Stimulated activated CD4-positive, alpha-beta T cell treated with anti-CD3 and anti-CD28 coated beads, Interleukin-12 subunit alpha, Interleukin-12 subunit beta, amount 100 ng/mL, for 4 hours (primary cell): Measurements from ENCODE around the gene COX8A.
A peak's percentile ranks its signal among the peaks of the same experiment; 100 is the strongest.
"Not testable (repeated sequence)": the region's sequence is repeated elsewhere in the genome, so short reads cannot be mapped to it uniquely, and the experiment has no call there.

ENCODE experiments used
- DNase-seq: peaks from one replicate; pipeline ENCODE4 v3.0.0-alpha.2; 2020

COX8A gene

GRCh38 chr11:63970902-63971301 lies 3.5 kb upstream of the COX8A start:
- no peak for DNase-seq

DNA sequence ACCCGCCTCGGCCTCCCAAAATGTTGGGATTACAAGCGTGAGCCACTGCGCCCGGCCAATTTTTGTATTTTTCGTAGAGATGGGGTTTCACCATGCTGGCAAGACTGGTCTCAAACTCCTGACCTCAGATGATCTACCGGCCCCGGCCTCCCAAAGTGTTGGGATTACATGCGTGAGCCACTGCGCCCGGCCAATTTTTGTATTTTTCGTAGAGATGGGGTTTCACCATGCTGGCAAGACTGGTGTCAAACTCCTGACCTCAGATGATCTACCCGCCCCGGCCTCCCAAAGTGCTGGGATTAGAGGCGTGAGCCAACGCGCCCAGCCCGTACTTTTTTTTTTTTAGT lies 535 bp upstream of the COX8A start:
- DNase-seq: not testable (repeated sequence)

DNA sequence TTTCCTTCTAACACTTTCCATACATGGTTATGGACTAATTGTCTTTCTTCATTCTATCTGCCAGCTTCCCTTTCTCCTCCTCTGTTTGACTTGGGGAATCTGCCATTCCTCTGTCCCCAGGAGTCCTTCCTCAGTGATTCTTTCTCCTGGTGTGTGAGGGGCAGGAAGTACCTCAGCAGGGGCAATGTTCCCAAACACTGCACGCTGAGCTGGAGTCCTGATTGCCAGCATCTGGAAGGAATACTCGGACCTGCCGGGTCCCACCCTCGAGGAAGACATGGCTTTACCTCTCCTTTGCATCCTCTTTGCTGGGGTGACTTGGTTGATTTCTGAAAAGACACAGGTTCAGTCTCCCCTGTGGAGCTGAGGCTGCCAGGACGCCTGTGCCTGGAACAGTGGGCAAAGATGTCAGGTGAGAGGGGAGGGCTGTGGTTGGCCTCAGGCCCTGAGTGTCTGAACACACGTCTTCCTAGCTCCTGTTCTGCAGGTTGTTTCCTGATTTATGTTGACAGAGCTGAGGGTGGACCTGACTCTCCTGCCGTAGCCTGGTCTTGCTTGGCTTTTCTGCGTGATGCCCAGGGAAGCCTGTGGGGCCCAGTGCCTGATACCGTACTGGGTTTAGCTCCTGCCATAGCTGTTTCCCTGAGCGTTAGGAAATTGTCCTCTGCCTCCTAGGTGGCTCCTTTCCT lies 4.3 kb downstream of the COX8A start:
- DNase-seq: no peak

GRCh38 chr11:63979426-63979825 lies 5.0 kb downstream of the COX8A start:
- no peak for DNase-seq

GRCh38 chr11:63985812-63986155 lies 11.4 kb downstream of the COX8A start:
- peak; percentile 64 for DNase-seq

- peak; percentile 84 for DNase-seq
Observed at GRCh38 chr11:63986156-63986931, 11.9 kb downstream of the COX8A start, which contains the start of gene OTUB1. OTUB1 (plus strand) TSS chr11:63986438; CDS start chr11:63986457, 19 bp downstream.

DNA sequence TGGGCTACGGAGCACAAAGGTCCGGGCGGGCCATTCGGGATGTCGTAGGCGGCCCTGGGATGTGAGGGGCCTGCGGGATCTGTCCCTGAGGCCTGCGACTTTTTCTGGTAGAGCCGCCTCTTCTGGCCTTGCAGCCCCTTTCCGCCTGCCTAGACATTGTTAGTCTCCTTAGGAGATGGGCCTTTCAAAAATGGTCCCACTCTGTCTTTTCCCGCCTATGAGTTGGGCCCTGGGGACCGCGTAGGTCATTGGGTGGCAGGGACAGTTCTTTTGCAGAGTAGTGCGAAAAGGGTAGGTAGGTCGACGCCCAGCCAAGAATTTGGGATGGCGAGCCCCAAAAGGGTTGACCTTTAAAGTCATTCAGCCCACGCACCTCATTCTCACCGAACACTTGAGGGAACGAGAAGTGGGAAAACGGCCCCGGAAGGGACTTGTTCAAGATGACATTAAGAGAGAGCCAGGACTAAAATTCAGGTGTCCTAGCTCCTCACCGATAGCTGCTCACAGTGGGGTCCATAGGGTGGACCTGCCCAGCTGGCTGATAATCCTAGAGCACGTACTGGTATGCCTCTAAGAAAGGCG lies 12.6 kb downstream of the COX8A start:
- no peak for DNase-seq

DNA sequence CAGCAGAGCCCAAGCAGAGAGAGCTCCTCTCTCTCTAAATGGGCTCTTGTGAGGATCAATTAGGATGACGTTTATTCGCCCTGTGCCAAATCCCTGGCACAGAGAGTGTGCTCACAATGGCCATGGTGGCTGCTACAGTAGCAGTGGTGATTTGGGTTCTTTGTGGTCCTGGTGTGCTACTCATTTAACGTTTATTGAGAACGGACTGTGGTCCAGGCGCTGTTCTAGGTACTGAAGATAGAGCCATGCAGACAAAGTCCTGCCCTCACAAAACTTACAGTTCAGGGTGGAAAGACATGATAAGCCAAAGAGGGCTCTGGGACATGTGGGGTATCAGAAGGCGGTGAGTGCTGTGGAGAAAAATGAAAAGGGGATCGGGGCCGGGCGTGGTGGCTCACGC lies 17.1 kb downstream of the COX8A start:
- DNase-seq: no peak

- no peak for DNase-seq
Observed at GRCh38 chr11:63993100-63993499, 18.7 kb downstream of the COX8A start.

GRCh38 chr11:63993993-63994392 lies 19.6 kb downstream of the COX8A start:
- no peak for DNase-seq

- DNase-seq: no peak
Observed at GRCh38 chr11:63996512-63996911, 22.1 kb downstream of the COX8A start.

GRCh38 chr11:63997104-63997700 lies 22.8 kb downstream of the COX8A start:
- DNase-seq: no peak

DNA sequence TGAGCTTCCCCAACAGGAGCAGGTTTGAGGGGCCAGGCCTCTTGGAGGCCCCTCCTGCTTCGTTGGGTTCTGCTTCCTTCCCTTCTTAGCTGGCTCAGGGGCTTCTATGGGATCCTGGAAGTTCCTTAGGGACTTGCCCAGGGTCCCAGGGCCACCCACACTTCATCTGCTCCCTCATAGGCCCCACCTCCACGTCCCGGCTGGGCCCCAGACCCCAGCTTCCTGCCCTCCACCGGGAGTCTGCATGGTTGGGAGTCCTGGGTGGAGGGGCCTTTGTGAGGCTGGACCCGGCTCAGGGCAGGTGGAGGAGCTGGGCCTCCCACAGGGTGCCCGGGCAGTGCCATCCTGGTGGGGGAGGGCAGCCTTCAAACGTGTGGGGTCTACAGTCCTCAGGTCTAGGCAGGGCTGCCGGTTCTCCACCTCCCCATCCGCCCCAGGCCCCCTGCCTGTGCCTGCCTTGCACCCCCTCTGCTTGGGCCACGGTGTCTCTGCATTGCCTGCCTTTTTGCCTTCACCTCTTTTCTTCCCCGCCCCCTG lies 23.4 kb downstream of the COX8A start:
- DNase-seq: no peak

DNA sequence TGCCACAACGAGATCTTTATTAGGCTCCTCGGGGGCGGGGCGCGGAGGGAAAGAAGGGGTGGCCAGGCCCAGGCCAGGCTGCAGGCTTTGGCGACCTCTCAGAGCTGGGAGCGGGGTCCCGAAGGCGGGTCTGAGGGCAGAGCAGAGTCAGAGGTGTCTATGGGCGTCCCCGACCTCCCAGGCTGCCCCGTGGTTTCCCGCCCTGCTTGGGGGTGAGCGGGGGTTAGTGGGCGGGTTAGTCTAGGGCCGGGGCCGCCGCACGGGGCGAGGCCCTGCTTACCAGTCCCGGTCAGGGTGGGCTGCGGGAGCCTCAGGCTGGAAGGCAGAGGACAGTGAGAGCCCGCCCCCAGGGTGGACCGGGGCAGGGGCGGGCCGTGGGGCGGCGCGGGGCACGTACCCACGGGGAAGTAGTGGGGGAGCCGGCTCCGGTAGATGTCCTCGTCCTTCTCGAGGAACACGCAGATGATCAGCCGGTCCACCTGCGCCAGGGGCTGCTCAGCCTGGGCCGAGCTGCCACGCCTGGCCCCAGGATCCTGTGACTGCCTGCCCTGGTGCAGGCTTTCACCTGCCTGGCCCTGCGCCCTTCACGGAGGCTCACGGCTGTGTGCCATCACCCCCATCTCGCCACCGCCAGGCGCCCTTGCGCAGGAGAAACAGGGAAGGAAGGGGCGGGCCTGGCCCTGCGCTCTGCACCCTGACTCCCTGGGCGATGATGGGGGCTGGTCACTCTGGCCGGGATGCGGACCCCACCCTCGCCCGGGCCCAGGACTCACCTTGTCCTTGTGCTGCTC lies 24.3 kb downstream of the COX8A start:
- DNase-seq: peak; percentile 6

- DNase-seq: peak; percentile 65
Observed at GRCh38 chr11:63999349-64000025, 25.1 kb downstream of the COX8A start.

- peak; percentile 73 for DNase-seq
Observed at GRCh38 chr11:64000026-64000739, 25.8 kb downstream of the COX8A start.

DNA sequence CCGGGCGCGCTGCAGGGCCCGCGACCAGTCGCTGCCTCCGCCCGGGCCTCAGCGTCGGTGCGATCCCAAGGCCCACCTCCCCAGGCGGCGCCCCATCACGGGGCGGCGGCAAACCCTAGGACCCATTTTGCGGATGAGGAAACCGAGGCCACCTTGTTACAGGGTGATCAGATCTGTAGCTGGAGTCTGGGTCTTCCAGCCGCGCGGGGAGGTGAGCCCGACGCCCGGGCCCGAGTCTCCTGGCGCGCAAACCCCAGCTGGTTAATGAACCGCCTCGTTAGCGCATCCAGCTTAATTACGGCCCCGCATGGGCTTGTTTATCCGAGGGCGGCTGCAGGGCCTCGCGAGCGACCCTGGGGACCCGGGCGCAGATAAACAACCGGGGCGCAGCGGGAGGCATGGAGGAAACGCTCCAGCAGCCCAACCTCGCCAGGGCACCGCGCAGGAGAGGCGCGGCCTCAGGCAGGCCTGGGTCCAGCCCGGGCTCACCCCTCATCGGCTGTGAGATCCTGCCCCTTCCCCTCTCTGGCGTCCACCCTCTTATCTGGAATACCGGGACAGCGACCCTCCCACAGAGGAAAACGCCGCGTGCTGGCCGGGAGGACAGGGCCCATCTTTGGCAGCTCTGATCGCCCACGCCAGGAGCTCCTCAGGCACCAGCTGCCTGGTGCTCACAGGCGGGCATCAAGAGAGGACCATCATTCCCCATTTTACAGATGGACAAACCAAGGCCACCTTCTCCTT lies 26.5 kb downstream of the COX8A start:
- no peak for DNase-seq

GRCh38 chr11:64001484-64002420 lies 27.3 kb downstream of the COX8A start:
- DNase-seq: no peak

DNA sequence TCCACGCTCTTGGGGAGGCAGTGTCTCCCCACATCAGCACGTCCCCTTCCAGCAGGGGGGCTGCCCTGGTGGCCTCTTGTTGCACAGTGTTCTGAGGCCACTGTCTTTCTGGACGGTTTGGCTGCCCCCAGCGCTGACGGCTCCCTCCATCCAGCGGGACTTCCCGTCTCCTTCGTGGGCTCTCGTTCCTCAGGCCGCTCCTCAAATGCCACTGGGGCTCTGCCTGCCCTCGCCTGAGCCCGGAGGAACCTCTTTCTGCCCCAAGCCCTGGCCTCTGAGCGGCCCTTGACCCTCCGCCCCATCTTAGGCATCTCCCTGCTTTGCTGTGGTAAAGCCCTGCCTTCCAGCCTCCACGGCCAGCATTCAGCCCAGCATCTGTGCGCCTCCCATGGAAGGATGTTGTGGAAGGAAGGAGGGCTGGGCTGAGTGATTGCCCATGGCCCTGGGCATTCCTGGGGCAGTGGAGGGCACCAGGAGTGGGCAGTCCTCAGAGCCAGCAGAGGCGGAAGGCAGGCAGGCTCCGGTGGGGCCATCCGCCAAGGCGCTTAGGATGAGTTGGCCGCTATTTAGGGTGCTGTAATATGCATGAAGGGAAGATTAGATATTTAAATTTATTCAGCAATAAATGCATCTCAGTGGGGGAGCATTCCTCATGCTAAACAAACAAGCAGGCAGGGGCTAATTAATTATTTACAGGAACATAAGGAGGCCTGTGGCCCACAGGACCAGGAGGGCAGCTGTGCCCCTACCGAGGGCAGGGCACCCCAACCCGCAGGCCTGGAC lies 29.6 kb downstream of the COX8A start:
- DNase-seq: no peak
